ENCODE measurements around the gene FREY1. TPM values are rescaled to one million over a fixed set of nuclear protein-coding genes. Genes with fewer than 3 reads are reported as not detected.
A peak's percentile ranks its signal among the peaks of the same experiment; 100 is the strongest.

Gene FREY1
- total RNA-seq, 4 donors from 2014 or later, result 1.6 TPM; not detected in 3

DNA sequence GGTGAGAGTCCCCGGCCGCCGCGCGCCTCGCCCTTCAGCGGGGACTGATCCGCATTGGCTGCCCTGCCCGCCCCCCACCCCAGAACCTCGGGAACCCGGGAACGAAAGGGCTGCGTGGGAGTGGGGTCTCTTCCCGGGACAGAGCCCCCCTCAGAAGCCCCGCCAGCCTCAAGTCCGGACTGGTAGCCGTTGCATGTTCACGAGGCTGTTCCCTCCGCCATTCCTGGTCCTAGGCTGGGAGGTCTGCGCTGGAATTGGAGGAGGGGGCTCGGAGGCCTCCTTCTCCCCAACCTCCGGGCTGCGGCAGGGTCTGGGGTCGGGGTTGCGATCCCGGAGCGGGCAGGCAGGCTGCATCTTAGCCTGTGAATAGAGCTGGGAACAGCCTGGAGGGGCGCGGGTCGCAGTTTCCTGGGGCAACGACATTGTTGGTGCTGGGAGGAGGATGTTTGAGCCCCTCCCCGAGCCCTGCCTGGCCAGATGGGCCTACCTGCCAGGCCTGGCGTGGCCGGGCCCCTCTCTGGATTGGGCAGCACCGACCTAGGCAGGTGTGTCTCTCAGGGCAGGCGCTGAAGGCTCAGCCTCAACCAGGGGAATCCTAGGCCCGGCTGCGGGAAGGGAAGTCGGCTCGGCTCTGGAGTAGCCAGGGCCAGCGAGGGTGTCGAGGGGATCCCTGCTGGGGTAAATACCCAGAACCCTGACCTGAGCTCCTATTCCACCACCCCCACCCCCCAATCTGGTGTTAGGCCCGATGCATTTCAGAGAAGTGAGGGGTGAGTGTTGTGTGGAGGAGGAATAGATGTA, 20.9 kb downstream of the FREY1 start:
- Histone ChIP-seq H3K27ac (no peak overlapping the region), H3K9me3 (no peaks in the 10 kb centered on the region), H3K36me3 (no peaks in the 10 kb centered on the region), H3K27me3 (no peaks in the 10 kb centered on the region), H3K4me1 (peaks cover 0 to 7% of the 10 kb centered on the region in 2 donors), H3K4me3 (peak overlapping the region; percentile 5 to 37)
- intact Hi-C loops (cut with DNase I; ENCODE audit: low total_unique reads), result no loop called here
- no peak for DNase-seq
- no peak for TF ChIP-seq CTCF (IDR thresholded peaks at IDR 0.05)
- TF ChIP-seq POLR2A (IDR thresholded peaks at IDR 0.05), result no peak

DNA sequence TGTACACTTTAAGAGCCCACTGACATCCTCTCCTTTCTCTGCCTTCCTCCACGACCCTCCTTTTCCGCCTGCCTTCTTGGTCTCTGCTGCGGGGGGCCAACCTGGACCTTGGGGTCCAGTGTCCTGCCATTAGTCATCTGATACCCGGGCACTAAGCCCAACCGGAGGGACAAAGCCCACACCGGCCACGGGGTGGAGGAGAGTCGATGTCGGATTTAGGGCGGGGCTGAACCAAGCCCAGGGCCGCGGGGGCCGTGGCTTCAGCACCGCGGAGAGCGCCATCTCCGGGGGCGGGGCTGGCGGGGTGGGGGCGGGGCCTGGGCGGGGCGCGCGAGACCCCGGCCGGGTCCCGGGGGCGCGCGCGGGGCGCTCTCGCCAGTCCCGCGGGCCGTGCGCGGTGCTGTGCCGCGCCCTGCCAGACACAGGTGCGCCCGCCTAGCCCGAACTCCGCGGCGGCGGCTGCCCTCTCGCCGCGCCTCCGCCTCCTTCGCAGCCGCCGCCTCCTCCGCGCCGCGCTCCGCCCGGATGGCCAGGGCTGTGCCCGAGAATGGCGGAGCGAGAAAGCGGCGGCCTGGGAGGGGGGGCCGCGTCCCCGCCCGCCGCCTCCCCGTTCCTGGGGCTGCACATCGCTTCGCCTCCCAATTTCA, 21.7 kb downstream of the FREY1 start, which contains the start of gene MAPK8IP1:
TSS of gene MAPK8IP1 (plus strand) at position 378 of the 647 bp plus-strand sequence. CDS start at position 548, 170 bp downstream.
- Histone ChIP-seq H3K4me1 (peaks cover 0 to 9% of the 10 kb centered on the region in 2 donors), H3K27ac (no peak within 1 kb of the TSS), H3K9me3 (no peaks in the 10 kb centered on the region), H3K36me3 (no peaks in the 10 kb centered on the region), H3K4me3 (peak within 1 kb of the TSS; percentile 5 to 37), H3K27me3 (no peaks in the 10 kb centered on the region)
- TF ChIP-seq CTCF (IDR thresholded peaks at IDR 0.05) (no peak), POLR2A (IDR thresholded peaks at IDR 0.05) (peak in 1 of 2 donors; percentile 28)
- peak in 1 of 2 donors; percentile 55 for DNase-seq
- intact Hi-C loops (cut with DNase I; ENCODE audit: low total_unique reads), result no loop called here

DNA sequence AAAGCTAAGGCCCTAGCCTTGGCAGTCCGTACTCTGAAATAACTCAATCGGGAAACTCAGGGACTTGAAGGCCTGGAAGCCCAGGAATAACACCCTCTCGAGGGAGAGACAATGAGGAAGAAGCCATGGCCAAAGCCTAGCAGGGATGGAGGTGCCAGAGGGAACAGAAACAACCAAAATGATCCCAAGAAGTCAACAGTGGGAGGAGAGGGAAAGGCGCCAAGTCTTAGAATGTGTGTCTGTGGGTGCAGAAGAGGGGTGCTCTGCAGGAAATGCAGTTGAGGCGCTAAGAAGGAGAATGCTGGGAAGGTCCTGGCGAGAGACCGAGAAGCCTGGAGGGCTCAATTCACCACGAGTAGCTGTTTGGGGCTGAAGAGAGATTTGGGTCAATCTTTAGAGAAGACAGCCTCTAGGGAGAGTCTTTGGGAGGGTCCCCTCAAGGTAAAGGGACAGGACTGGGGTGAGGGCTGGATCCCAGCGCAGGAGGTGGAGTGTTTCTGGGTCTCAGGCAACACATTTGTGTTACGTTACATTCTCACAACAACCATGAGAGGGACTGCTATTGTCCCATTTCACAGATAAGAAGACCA, 22.4 kb downstream of the FREY1 start:
- peaks cover 0 to 11% of the 10 kb centered on the region in 2 donors for H3K4me1 ChIP-seq
- no peaks in the 10 kb centered on the region for H3K36me3 ChIP-seq
- TF ChIP-seq POLR2A (IDR thresholded peaks at IDR 0.05), result no peak
- TF ChIP-seq CTCF (IDR thresholded peaks at IDR 0.05), result no peak
- H3K4me3 ChIP-seq, result no peak overlapping the region
- intact Hi-C loops (cut with DNase I; ENCODE audit: low total_unique reads), result no loop called here
- no peak overlapping the region for H3K27ac ChIP-seq
- no peaks in the 10 kb centered on the region for H3K9me3 ChIP-seq
- no peaks in the 10 kb centered on the region for H3K27me3 ChIP-seq
- DNase-seq, result no peak

DNA sequence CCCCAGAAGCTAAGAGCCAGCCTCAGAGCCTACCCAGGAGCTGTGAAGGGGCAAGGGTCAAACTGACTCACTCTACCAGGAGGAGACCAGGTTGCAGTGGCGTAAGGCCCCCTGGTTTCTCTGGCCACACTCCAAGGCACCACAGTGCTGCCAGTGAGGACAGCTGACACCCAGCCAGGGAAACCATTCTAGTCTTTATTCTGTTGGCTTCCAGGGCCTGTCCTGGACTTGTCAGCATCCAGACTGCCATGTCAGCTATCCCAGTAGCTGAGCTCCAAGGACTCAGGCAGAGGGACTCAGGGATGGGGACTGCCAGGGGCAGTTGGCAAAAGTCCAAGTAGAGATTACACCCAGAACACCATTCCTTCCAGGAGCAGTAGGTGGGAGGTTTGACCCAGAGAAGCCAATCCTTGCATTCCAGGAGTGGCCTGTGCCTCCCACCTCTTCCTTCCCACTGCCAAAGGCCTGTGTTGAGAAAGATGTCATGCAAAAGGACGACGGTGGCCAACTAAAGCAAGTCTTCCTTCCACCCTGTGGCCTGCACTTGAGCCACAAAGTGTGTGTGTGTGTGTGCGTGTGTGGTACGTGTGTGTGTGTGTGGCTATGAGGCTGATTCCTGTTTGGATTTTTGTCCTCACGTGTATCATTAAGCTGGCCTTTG, 25.2 kb downstream of the FREY1 start:
- Histone ChIP-seq H3K27me3 (no peaks in the 10 kb centered on the region), H3K4me3 (no peak overlapping the region), H3K4me1 (peaks cover 0 to 11% of the 10 kb centered on the region in 2 donors), H3K36me3 (no peaks in the 10 kb centered on the region), H3K9me3 (no peaks in the 10 kb centered on the region), H3K27ac (peak overlapping the region in 1 of 2 donors; percentile 11)
- no peak for DNase-seq
- TF ChIP-seq CTCF (IDR thresholded peaks at IDR 0.05), result no peak
- TF ChIP-seq POLR2A (IDR thresholded peaks at IDR 0.05), result no peak
- intact Hi-C loops (cut with DNase I; ENCODE audit: low total_unique reads), result no loop called here
